Measurements from ENCODE around the gene ATP1A3.
"Not testable (repeated sequence)": the region's sequence is repeated elsewhere in the genome, so short reads cannot be mapped to it uniquely, and the experiment has no call there.

Gene ATP1A3

DNA sequence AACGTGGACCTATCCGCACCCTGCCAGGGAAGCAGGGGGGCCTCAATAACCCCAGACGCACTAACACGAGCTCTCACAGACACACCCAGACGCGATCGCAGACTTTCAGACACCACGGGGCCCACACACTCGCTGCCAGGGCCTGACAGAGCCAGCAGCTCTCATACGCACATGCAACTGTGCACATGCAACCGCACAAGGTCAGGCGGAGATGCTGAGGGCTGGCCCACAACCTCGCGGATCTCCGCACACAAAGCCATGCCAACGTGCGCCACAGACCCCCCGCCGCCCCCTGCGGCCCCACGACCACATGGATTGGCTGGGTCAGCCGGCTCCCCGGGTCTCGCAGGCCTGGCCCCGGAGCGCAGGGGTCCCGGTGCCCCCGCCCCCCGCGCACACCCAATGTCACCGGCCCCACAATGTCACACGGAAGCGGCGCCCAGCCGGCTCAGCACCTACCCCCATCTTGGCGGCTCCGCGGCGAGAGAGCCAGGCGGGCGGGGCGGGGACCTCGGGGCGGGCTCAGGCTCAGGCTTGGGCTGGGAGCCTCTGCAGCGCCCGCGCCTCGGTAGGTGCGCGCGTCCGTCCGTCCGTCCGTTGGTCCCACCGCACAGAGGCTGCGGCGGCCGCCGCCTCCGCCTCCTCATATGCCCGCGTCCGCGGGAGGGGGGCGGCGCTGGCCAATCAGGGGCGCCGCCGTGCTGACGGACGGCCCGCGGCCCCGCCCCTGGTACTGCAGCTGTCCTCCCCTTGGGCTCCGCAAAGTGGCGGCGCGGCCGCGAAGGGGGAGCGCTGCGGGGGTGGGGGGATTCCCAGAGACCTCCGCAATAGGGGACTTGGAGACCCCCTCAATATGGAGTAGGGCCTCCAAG is at the start of gene ATP1A3:
TSS of gene ATP1A3 (minus strand) at position 619 of the 872 bp plus-strand sequence. CDS start at position 465, 154 bp downstream.
- TF ChIP-seq, protein P1, sequence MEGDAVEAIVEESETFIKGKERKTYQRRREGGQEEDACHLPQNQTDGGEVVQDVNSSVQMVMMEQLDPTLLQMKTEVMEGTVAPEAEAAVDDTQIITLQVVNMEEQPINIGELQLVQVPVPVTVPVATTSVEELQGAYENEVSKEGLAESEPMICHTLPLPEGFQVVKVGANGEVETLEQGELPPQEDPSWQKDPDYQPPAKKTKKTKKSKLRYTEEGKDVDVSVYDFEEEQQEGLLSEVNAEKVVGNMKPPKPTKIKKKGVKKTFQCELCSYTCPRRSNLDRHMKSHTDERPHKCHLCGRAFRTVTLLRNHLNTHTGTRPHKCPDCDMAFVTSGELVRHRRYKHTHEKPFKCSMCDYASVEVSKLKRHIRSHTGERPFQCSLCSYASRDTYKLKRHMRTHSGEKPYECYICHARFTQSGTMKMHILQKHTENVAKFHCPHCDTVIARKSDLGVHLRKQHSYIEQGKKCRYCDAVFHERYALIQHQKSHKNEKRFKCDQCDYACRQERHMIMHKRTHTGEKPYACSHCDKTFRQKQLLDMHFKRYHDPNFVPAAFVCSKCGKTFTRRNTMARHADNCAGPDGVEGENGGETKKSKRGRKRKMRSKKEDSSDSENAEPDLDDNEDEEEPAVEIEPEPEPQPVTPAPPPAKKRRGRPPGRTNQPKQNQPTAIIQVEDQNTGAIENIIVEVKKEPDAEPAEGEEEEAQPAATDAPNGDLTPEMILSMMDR (IDR thresholded peaks at IDR 0.05; ENCODE audit: low read depth, low read length, missing control alignments): no peak
- peak within 1 kb of the TSS; percentile 23 for H3K4me3 ChIP-seq (ENCODE audit: low read depth, low read length)
- no peak for DNase-seq (ENCODE audit: low read depth)
- in situ Hi-C loops (cut with HindIII; ENCODE audit: low sequenced_read_pairs): no loop called here

DNA sequence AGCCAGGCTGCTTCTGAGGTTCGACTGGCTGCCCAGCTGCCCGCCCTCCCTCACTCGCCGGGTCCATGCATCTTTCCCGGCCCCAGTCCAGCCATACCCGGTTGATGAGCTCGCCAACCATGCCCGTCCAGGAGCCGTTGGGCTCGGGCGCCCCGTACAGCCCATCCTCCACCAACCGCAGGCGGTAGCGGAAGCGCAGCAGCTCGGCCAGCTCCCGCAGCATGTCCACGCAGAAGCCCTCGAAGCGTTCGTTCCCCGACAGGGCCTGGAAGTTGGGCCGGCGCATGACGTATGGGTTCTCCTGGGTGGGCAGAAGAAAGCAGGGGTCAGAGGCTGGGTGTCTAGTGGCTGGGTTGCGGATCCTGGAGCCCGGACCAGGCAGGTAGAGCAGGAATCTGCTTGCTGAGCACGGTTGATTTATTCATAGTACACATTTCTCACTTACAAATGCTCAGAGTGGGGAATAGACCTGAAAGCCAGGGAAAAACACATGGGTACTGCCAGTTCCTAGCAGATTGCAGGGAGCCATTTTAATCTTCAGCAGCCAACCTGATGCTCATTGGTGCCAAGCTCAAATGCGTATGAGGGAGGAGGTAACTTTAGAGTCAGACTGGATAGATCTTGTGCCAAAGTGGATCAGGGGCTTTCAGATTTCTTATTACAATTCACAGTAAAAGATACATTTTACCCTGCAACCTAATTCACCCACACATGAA is 48.6 kb upstream of the ATP1A3 start:
- in situ Hi-C loops (cut with HindIII; ENCODE audit: low sequenced_read_pairs): no loop called here
- DNase-seq (ENCODE audit: low read depth): no peak
- H3K4me3 ChIP-seq (ENCODE audit: low read depth, low read length): no peak overlapping the region
- TF ChIP-seq, protein P1 (IDR thresholded peaks at IDR 0.05; ENCODE audit: low read depth, low read length, missing control alignments): no peak

DNA sequence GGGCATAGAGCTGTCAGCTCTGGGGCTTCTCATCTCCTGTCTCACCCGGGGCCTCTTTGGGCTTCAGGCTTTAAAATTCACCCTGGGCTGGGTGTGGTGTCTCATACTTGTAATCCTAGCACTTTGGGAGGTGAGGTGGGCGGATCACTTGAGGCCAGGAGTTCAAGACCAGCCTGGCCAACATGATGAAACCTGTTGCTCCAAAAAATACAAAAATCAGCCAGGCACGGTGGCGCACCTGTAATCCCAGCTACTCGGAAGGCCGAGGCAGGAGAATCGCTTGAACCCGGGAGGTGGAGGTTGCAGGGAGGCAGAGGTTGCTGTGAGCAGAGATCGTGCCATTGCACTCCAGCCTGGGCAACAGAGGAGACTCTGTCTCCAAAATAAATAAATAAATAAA is 46.5 kb upstream of the ATP1A3 start:
- in situ Hi-C loops (cut with HindIII; ENCODE audit: low sequenced_read_pairs); H3K4me3 ChIP-seq (ENCODE audit: low read depth, low read length); DNase-seq (ENCODE audit: low read depth): not testable (repeated sequence)

DNA sequence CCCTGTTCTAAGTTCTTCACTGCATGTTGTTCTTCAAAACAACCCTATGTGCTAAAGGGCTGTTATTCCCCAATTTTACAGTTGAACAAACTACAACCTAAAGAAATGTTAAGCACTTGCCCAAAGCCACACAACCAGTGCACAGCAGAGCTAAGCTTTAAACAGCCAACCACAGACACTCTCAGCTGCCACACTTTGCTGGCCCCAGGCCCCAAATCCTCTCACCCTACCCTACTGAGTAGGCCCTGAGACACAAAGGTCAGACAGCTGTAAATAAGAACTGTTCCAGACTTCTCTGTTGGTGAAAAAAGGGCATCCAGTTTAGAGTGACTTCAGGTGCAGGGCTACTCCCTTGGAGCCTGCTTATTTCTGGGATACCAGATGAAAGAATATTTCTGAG is 46.0 kb upstream of the ATP1A3 start:
- DNase-seq (ENCODE audit: low read depth): no peak
- H3K4me3 ChIP-seq (ENCODE audit: low read depth, low read length): no peak overlapping the region
- in situ Hi-C loops (cut with HindIII; ENCODE audit: low sequenced_read_pairs): no loop called here
- TF ChIP-seq, protein P1 (IDR thresholded peaks at IDR 0.05; ENCODE audit: low read depth, low read length, missing control alignments): no peak

DNA sequence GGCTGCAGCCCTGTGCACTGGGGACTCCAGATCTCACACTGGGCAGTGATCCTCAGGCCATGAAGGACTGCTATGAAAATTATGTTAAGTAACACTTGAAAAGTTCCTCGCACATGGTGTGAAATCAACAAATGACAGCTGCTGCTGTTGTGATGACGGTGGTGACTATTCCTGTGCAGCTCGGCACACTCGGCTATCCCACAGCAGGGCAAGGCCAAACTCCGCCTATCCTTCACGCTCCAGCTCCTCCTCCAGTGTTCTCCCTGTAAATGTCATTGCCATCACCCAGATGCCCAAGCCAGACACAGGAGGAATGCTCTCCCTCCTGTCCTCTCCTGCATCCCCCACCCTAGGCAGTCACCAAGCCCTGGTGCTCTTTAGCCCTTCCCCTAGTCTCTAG is 44.6 kb upstream of the ATP1A3 start:
- H3K4me3 ChIP-seq (ENCODE audit: low read depth, low read length): no peak overlapping the region
- no peak for DNase-seq (ENCODE audit: low read depth)
- TF ChIP-seq, protein P1 (IDR thresholded peaks at IDR 0.05; ENCODE audit: low read depth, low read length, missing control alignments): no peak
- in situ Hi-C loops (cut with HindIII; ENCODE audit: low sequenced_read_pairs): no loop called here

DNA sequence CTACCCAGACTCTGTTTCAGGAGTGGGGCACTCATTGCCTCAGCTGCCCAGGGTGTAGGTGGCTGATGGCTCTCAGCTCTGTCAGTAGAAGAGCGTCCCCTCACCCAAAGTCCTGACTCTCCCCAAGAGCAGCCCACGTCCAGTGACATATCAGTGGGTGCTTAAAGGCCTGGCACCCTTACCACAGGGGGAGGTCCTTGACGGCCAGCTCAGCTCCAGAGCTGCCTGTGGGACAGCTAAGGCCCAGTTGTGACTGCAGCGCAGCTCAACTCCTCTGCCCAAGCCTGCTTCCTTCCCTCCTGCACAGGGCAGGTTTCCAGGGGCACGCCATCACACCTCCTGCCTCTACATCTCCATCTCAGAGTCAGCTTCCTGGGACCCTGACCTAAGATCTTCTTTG is 43.6 kb upstream of the ATP1A3 start:
- TF ChIP-seq, protein P1 (IDR thresholded peaks at IDR 0.05; ENCODE audit: low read depth, low read length, missing control alignments): no peak
- no peak for DNase-seq (ENCODE audit: low read depth)
- in situ Hi-C loops (cut with HindIII; ENCODE audit: low sequenced_read_pairs): no loop called here
- H3K4me3 ChIP-seq (ENCODE audit: low read depth, low read length): no peak overlapping the region

Data from astrocyte of the cerebellum (primary cell).